Omental fat pad (tissue), 4 donors: ENCODE data around the gene FAM187B. TPM values are rescaled to one million over a fixed set of nuclear protein-coding genes. Genes with fewer than 3 reads are reported as not detected.

ENCODE experiments used
- ATAC-seq: fragments of 150-250 bp; one replicate; pipeline ENCODE4 v1.9.1; 2016; ENCODE audit warnings: mild to moderate bottlenecking, moderate library complexity; ENCODE audit not compliant: low FRiP score
- DNase-seq: peaks from one replicate; pipeline ENCODE4 v3.0.0-alpha.2; 2019; ENCODE audit warnings: low spot score
- total RNA-seq, 4 donors: library from RNA; depleted of rRNA; stranded (reverse); fragments of >200 nt; gene quantifications; one replicate each; pipeline ENCODE4 v1.1.0, GENCODE V29; 2016
- TF ChIP-seq, protein P1 (sequence below), 3 donors: fragments of 450-650 bp; IDR thresholded peaks; one replicate each; pipeline ENCODE4 v1.5.1; 2016 to 2017; ENCODE audit warnings: antibody characterized with exemption in 3 of 3, mild to moderate bottlenecking in 3 of 3, moderate library complexity in 2 of 3

Gene FAM187B
- total RNA-seq, 4 donors from 2014 or later = not detected

DNA sequence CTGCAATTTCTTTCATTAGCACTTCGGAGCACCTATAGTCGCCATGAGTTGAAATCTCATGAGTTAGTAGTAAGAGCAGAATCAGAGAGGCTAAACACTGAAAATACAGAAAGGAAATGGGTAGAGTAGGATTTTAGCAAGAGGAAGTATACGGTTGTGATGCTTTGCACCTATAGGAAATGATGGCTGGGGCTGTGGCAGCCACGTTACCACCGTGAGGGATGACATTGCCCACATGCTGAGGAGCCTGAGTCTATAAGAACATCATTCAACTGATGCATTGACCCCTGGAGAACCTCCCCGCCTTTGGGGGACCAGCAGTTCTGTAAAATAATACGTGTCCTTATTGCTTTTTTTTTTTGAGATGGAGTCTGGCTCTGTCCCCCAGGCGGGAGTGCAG lies 20.4 kb downstream of the FAM187B start:
- no peak for ATAC-seq
- DNase-seq = no peak
- TF ChIP-seq, protein P1, sequence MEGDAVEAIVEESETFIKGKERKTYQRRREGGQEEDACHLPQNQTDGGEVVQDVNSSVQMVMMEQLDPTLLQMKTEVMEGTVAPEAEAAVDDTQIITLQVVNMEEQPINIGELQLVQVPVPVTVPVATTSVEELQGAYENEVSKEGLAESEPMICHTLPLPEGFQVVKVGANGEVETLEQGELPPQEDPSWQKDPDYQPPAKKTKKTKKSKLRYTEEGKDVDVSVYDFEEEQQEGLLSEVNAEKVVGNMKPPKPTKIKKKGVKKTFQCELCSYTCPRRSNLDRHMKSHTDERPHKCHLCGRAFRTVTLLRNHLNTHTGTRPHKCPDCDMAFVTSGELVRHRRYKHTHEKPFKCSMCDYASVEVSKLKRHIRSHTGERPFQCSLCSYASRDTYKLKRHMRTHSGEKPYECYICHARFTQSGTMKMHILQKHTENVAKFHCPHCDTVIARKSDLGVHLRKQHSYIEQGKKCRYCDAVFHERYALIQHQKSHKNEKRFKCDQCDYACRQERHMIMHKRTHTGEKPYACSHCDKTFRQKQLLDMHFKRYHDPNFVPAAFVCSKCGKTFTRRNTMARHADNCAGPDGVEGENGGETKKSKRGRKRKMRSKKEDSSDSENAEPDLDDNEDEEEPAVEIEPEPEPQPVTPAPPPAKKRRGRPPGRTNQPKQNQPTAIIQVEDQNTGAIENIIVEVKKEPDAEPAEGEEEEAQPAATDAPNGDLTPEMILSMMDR (IDR thresholded peaks at IDR 0.05) = no peak

DNA sequence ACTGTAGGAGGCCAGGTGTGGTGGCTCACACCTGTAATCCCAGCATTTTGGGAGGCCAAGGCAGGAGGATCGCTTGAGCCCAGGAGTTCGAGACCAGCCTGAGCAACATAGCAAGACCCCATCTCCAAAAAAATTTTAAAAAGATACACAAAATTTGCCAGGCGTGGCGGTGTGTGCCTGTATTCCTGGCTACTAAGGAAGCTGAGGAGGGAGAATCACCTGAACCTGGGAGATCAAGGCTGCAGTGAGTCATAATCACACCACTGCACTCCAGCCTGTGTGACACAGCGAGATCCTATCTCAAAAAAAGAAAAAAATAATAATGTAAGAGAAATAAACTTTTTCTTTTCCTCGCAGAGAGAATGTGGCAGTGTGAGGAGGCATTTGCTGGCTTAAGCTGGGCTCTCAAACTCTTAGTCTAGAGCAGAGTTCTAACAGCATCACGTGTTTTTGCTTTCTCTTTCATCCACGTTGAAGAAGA lies 21.1 kb downstream of the FAM187B start:
- DNase-seq (no peak), ATAC-seq (no peak)
- TF ChIP-seq, protein P1 (IDR thresholded peaks at IDR 0.05) = no peak

DNA sequence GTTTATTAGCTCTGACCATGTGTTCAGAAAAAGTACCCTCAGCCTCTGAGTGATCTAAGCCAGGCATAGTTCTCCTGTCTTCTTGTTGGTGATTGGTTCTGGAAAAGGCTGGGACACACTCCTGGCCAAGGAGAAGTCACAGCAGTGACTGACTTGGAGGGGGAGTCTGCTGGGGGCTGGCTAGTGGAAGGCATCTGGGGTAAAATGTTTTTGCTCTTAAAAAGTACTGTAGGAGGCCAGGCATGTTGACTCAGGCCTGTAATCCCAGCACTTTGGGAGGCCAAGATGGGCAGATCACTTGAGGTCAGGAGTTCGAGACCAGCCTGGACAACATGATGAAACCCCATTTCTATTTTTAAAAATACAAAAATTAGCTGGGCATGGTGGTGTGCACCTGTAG lies 21.7 kb downstream of the FAM187B start:
- no peak for ATAC-seq
- DNase-seq = no peak
- TF ChIP-seq, protein P1 (IDR thresholded peaks at IDR 0.05) = no peak

DNA sequence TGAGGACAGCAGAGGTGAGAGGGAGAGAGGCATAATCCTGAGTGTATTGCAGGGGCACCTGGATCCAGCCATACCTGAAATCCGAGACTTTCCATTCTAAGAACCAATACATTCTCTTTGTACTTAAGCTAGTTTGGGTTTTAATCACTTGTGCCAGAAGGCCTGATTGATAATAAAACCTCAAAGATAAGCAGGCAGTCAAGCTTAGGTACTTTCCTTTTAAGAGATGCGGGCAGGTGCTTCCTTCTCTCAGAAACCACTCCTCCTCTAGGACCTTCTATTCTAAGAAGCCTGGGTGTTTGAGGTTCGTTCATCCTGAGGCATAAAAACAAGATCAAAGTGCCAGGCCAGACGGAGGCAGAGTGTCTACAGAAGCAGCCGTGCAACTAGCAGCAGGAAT lies 22.2 kb downstream of the FAM187B start:
- ATAC-seq = no peak
- TF ChIP-seq, protein P1 (IDR thresholded peaks at IDR 0.05) = no peak
- DNase-seq = no peak

DNA sequence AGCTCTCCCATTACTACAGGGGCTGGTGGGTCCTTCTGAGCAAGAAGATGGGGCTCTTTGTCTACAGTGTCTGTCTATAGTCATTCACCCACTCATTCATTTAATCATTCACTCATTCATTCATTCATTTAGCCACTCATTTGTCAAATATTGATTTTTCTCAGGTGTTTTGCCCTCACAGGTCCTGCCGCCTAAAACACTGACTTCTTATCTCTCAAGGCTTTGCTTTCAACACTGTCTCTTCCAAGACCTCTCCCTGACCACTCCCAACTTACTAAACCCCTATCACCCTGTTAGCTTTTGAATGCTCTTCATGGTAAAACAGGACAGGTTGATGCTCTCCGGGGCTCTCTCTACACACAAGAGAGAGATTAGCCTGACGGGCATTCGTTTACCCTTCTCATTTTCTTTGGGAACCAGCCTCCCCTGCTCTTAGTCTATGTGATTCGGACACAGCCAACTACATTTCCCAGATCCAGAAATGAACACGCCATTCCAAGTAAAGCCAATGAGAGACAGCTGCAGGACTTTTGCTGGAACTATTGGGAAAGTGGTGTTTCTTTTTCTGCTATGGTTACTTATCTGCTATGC lies 22.7 kb downstream of the FAM187B start:
- DNase-seq = no peak
- no peak for ATAC-seq
- TF ChIP-seq, protein P1 (IDR thresholded peaks at IDR 0.05) = no peak

DNA sequence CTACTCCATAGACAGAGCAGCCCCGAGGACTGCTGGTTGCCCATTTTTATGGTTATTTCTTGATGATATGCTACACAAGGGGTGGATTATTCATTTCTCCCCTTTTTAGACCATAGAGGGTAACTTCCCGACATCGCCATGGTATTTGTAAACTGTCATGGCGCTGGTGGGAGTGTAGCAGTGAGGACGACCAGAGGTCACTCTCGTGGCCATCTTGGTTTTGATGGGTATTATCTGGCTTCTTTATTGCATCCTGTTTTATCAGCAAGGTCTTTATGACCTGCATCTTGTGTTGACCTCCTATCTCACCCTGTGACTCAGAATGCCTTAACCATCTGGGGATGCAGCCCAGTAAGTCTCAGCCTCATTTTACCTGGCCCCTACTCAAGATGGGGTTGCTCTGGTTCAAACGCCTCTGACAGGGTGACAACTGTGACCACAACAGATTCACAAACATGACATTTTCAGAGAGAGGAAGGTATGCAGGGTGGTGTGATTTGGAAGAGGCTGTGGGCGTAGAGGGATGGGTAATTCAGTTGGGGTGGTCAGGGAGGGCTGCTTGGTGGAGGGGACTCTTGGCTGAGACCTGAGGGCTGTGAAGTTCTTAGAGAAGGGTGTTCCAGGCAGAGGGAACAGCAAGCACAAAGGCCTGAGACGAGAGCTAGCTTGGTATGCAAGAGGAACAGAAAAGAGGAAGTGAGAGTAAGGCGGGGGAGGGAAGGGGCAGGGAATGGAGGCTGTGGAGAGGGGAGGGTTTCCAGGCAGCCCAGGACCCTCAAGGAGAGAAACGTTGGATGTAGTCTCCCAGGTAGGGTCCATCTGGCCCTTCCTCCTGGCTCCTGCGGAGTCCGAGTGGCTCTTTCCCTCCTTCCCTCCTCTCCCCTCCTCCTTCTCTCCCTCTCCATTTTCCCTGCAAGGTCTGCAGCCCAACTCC lies 23.5 kb downstream of the FAM187B start:
- TF ChIP-seq, protein P1 (IDR thresholded peaks at IDR 0.05) = no peak
- no peak for ATAC-seq
- DNase-seq = no peak
